GM19193 (cell line): Measurements from ENCODE around the gene MAD2L1BP.

Experiments
- POLR2A ChIP-seq: IDR thresholded peaks from 4 replicates; pipeline ENCODE4 v1.6.1; 2011; ENCODE audit not compliant: insufficient read depth, insufficient read length; ENCODE audit errors: extremely low read depth

Gene MAD2L1BP, protein sequence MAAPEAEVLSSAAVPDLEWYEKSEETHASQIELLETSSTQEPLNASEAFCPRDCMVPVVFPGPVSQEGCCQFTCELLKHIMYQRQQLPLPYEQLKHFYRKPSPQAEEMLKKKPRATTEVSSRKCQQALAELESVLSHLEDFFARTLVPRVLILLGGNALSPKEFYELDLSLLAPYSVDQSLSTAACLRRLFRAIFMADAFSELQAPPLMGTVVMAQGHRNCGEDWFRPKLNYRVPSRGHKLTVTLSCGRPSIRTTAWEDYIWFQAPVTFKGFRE

GRCh38 chr6:43635387-43636307 lies at the start of gene MAD2L1BP:
Gene MAD2L1BP, plus strand, starts transcription at chr6:43635840. Its CDS starts 36 bp downstream, at chr6:43635876.
- TF ChIP-seq POLR2A: peak; percentile 96

DNA sequence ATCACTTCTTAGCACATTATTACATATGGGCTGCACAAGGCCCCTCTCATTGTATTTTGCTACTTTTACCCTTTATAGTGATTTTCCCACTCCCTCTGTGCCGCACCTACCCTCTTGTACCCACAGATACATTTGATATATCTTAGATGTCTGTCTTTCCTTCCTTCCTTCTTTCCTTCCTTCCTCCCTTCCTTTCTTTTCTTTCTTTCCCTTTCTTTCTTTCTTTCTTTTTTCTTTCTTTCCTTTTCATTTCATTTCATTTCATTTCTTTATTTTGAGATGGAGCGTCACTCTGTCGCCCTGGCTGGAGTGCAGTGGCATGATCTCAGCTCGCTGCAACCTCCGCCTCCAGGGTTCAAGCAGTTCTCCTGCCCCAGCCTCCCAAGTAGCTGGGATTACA lies 47.4 kb upstream of the MAD2L1BP start:
- no peak for TF ChIP-seq POLR2A

DNA sequence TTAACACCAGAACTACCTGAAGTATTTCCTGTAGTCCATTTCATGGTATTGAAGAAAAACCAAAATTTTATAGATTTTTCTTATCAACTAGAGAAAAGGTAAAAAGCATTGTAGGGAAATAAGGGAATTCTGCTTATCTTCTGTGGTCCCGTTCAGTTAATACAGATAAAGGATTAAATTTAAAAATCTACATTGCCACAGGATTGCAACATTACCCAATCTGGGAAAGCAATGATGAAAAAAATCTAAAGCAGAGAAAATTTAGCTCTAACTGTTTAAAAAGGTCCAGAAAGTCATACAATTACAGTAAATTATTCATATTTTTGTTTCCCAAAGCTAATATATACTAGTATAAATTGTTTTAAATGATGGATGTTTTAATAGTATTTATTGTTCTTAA lies 41.7 kb upstream of the MAD2L1BP start:
- no peak for TF ChIP-seq POLR2A

- TF ChIP-seq POLR2A: no peak
These were observed 35.0 kb upstream of the MAD2L1BP start for GRCh38 chr6:43600595-43600994.

DNA sequence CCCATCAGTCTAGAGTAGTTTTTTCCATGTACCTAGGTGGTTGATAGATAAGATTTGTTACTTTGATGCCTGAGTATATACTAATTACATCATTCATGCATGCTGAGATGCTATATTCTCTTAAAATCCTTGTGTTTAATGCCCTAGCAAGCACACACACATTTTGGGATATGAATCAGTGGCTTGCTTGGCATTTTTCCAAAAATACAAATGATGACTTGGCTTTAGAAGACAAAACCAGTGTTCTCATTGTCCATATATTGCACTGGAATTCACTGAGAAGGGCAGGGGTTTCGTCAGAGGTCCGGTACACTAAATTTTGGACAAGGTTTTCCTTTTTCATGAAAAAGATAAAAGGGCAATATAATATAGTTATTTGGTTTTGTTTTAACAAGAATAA lies 31.5 kb upstream of the MAD2L1BP start:
- TF ChIP-seq POLR2A: no peak

GRCh38 chr6:43606019-43606418 lies 29.6 kb upstream of the MAD2L1BP start:
- TF ChIP-seq POLR2A: no peak

GRCh38 chr6:43608310-43608763 lies 27.3 kb upstream of the MAD2L1BP start:
- no peak for TF ChIP-seq POLR2A

DNA sequence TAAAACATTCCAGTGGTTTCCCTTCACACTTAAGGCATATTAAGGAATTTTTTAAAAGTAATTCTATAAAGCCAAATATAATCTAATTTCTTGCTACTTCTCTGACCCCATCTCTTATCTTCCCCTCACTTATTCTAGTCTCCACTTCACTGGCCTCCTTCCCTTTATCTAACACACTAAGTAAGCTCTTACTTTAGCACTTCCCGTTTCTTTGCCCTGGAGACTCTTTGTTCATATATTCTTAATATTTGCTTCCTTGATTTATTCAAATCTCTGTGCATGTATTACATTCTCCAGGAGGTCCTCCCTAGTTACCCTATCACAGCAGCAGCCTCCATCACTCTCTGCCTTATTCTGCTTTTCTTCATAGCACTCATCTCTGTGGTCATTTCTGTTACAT lies 26.8 kb upstream of the MAD2L1BP start:
- TF ChIP-seq POLR2A: no peak

- no peak for TF ChIP-seq POLR2A
These were observed 26.2 kb upstream of the MAD2L1BP start for GRCh38 chr6:43609402-43609801.

GRCh38 chr6:43610431-43610830 lies 25.2 kb upstream of the MAD2L1BP start:
- no peak for TF ChIP-seq POLR2A

GRCh38 chr6:43613721-43614395 lies 21.8 kb upstream of the MAD2L1BP start:
- TF ChIP-seq POLR2A: no peak

- TF ChIP-seq POLR2A: no peak
These were observed 21.3 kb upstream of the MAD2L1BP start for GRCh38 chr6:43614396-43614730.

GRCh38 chr6:43616725-43617472 lies 18.7 kb upstream of the MAD2L1BP start:
- no peak for TF ChIP-seq POLR2A

- no peak for TF ChIP-seq POLR2A
These were observed 14.4 kb upstream of the MAD2L1BP start for GRCh38 chr6:43621078-43621835.

DNA sequence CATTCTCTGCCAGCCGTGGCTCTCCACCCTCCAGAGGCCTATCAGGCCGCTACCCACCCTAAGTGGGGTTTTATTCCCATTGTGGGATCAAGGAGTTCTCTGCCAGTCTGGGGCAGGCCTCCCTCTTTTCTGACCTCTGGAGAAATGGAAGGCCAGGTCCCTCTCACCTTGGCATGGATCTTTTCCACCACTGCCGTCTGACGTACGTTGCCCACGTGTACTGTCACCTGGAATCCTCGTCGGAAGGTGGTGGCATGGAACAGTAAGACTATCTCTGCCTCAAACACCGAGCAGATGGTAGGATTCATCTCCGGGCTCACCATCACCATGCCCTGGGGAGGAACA lies 13.8 kb upstream of the MAD2L1BP start:
- no peak for TF ChIP-seq POLR2A

DNA sequence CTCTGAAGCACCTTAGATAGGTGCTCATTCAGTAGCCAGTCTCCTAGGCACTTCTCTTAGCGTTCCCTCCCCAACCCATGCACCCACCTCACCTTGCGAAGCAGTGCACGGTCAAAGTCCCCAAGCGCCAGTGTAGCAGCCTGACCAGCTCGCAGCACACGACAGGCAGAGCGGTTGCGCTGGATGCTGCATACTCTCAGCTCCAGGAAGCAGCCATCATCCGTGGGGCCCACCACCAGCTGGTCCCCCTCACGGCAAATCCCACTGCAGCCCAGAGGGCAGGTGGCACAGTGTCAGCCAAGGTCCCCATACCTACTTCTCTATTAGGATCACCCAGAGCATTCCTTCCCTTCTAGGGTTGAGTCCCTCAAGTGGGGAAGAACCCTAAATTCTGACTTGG lies 13.1 kb upstream of the MAD2L1BP start:
- no peak for TF ChIP-seq POLR2A
